GM19438 (cell line): ENCODE results near the gene SLC19A2.

Source experiments
- ATAC-seq: cut with Tn5 transposase; IDR thresholded peaks from one replicate; pipeline ENCODE4 v1.9.1; 2021; ENCODE audit warnings: low read depth; ENCODE audit not compliant: unreplicated experiment

SLC19A2 gene

DNA sequence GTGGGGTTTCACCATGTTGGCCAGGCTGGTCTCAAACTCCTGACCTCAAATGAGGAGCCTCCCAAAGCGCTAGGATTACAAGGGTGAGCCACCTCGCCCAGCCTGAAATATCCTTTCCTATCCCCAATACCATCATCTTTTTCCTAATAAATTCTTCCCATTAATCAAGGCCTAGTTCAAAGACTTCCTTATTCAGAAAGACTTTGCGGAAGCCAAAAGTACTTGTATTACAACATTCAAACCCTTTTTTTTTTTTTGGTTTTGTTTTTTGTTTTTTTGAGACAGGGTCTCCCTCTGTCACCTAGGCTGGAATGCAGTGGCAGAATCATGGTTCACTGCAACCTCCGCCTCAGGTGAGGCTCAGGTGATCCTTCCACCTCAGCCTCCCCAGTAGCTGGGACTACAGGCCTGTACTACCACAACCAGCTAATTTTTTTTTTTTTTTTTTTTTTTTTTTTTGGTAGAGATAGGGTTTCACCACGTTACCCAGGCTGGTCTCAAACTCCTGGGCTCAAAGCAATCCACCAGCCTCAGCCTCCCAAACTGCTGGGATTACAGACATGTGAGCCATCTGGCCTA lies 7.6 kb downstream of the SLC19A2 start:
- ATAC-seq = no peak

DNA sequence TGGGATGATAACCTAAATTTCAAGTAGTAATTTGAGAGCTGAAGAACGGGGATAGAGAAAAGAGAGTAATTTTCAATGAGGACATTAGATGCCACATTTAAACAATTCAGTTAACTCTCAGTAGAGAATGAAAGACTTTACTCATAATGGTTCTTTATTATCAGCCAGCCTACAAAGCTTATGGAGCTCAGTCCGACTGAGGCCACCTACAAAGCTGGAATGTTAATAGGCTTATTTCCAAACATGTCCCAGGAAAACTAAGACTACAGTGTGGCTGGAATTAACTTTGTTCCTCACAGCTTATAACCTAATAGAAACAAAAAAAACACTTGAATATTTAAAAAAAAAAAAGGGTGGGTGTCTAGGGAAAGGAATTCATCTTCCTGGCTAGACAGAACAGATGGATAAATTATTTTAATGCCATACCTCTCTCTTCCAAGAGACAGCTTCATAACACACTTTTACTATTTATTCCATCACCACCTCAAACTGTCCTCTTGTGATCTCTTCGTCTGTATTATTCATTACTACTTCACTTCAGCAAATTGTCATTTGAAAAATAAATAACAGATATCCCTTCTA lies 9.8 kb downstream of the SLC19A2 start:
- no peak for ATAC-seq

DNA sequence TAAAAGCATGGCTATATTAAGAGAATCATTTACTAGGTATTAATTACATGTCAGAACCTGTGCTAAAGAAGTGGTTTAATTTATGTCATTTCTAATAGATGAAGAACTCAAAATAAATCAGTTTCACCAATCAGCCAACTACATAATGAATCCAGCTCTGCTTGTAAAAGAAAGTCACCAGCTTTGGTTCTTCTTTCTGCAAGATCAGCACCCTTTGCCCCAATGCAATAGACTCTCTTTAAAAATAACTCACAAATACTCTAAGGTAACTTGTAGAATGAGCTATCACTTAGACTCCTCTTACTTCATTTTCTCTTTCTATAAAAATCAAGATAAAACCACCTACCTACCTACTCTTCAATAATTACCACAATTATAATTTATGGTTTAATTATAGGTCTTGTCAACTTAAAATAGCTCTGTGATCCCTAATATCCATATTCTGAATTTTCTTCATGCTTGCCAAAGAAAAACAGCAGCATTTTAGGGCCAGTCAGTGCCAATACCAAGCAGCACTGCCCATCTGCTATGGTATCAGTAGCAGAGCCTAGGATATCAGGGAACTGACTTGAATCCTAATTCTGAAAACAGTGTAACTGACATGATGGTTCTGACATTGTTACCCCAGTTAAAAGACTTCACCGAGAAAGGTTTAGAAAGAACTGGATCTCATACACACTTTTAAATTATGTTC lies 11.3 kb downstream of the SLC19A2 start:
- ATAC-seq = no peak

DNA sequence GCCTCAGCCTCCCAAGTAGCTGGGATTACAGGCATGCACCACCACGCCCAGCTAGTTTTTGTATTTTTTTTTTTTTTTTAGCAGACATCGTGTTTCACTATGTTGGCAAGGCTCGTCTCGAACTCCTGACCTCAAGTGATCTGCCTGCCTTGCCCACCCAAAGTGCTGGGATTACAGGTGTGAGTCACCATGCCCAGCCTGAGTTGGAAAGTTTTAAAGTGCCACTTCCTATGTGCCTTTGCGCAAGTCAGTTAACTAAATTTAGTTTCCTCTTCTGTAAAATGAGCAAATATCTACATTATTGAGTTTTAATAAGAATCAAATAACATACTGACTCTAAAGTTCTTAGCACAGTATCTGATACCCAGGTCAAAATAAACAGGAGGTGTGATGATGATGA lies 12.4 kb downstream of the SLC19A2 start:
- ATAC-seq = no peak

DNA sequence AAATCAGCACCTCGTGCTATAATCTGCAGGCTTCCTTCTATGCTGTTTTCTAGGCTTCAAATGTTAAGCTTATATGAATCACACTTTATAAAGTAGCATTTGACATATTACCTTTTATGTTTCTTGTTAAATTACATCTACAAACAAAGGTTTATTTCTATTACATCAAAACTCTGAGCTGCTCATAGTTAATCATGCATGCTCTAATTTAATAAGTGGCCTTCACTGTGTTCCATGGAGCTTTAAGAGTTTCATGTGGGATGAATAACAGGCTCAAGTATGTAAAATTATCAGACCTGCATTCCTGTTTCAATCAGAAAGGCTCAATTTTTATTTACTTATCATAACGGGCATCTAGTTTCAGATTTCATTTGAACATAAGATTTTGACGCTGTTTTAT lies 13.0 kb downstream of the SLC19A2 start:
- no peak for ATAC-seq

DNA sequence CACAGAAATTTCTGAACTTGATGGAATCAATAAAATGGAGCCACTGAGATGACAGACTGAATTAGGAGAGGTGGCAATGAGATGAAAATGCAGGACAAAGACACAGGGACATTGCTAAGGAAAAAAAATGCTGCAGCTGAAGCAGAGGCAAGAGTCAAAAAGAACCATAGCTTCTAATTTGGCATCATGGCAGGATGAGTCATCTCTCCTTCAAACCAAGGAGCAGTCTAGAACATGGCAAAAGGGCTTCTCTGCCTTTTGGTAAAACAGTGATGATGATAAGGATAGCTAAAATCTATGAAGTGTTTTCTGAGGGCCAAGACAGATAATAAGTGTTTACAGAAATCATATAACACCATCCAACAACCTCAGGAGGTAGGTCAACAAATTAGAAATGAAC lies 16.8 kb downstream of the SLC19A2 start:
- ATAC-seq = no peak

DNA sequence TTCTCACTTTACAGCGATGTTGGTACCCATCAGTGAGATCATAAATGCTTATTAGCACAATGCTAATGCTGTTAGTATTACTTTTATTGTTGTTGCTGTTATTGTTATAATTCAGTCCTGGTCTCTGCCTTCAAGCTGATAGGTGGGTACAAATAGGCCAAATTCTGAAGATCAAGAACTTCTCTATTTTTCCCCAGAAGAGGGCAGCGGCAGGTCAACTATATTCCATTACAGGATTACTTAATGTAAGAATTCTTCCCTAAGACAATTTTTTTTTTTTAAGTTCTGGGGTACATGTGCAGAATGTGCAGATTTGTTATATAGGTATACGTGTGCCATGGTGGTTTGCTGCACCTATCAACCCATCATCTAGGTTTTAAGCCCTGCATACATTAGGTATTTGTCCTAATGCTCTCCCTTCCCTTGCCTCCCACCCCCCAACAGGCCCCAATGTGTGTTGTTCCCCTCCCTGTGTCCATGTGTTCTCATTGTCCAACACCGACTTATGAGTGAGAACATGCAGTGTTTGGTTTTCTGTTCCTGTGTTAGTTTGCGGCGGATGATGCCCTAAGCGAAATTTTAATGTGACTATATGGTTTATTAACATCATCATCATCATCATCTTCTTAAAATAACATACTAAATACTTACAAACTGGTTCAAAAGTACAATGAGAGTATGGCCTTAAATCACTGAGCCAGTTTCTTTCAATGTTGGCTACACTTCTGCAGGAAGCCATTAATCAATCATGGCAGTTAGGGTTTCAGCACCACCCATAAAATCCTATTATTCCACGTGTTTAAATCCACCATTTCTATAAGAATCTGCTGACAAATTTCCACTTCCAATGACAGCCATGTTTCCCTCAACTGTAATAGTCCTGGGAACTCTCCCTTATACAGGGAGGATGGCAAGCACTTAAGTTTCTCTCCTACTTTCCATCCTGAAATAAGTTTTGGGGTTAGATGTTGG lies 19.2 kb downstream of the SLC19A2 start:
- ATAC-seq = no peak

DNA sequence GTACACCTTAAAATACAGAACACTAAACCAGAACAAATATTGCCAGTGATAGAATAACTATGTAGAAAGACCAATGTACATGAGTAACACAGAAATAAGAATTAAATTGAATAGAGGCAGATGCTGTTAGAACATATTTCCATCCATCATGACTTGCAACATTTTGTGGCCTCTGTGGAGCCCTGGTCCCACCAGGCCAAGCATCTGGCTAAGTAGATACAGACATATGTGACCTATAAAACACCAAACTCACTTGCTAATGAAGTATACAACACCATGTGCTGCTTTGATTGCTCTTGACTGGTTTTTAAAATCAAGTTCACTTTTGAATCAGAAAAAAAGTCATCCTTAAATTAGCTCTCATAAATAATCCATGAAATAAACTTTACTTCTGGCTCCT lies 20.5 kb downstream of the SLC19A2 start:
- ATAC-seq = no peak

DNA sequence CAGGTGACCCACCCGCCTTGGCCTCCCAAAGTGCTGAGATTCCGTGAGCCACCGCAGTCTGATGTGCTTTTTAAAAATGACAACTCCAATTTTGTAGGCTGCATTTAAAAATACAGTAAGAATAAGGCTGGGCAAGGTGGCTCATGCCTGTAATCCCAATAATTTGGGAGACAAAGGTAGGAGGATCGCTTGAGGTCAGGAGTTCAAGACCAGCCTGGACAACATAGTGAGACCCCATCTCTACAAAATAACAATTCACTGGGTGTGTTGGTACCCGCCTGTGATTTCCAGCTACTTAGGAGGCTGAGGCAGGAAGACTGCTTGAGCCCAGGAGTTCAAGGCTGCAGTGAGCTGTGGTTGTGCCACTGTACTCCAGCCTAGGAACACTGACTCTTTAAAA lies 23.4 kb downstream of the SLC19A2 start:
- ATAC-seq = no peak

DNA sequence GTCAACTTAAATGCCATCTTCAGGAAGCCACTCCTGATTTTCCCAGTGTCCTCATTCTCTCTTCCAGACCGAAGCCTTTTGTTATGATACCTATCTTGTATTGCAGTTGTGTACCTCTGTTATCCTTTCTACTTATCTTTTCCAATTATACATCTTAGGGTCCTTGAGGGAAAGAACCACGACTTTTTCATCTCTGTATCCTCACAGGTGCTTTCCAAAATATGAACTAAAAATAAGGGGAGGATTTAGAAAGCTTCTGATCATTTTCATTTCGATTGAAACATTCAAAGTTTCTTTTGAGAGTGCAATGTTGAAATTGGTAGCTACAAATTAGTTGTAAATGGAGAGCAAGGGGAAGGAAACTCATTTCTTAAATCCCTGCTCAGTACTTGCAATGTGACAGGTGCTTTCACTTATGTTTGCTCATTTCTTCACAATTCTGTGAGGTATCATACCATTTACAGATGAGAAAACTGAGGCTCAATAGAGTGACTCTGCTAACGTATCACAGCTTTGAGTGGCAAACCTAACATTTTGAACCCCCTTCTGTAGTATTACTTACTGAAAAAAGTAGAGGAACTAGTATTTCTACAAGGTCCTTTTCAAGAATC lies 24.2 kb downstream of the SLC19A2 start:
- ATAC-seq = no peak

DNA sequence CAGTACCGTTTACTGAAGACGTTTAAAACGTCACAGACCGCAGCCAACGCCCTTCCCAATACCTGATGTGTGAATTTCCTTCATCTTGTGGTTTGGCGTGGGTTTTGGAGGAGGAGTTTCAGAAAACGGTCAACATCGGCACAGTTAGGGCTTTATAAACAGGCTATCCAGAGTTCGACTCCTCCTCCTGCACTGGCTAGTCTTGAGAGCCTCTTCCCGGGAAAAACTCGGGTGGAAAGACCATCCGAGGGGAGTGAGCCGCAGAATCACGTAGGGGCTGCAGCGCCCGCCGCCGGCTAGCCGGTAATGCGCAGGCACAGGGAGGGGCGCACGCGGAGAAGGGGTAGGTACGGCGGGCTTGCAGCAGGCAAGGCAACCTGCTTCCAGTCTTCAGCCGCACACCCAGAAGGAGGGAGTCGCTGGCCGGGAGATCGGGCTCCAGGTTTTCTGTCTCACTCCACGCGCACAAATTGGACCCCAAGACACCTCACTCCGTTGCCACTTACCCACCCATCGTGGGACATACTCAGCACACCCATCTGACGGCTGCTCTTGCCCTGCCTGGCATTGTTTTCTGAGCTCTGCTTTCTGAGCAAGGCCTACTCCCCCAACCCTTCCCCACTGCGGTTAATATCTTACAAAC lies 25.4 kb downstream of the SLC19A2 start:
- no peak for ATAC-seq

DNA sequence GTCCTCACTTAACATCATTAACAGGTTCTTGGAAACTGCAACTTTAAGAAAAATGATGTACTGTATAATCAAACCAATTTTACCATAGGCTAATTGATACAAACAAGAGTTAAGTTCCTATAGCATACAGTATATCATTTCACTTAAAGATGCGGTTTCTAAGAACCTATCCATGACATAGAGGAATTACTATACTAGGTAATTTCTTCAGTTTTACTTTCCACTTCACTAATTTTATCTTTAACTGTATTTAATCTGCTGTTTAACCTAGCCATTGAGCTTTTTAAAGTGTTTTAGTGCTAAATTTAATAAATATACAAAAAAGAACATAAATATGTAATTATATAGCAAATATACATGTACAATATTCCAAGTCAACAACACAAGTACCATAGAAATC lies 28.3 kb downstream of the SLC19A2 start:
- no peak for ATAC-seq

DNA sequence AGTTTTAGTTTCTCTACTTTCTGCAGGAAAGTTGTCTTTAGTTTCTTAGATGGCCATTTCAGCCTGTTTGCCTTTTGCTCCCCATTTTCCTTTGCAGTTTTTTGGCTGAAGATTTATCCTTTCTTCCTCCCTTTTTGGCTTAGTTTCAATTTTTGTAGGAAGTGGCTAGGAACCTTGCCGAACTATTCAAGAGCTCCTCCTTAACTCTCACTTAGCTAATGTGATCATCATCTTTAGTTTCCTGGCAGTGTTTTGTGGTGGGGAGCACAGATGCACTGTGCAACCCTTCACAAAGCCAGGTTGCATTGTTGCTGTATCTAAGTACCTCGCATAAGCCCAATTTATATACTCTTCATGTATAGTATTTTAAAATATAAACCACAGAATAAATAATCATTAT lies 29.7 kb downstream of the SLC19A2 start:
- ATAC-seq = no peak

DNA sequence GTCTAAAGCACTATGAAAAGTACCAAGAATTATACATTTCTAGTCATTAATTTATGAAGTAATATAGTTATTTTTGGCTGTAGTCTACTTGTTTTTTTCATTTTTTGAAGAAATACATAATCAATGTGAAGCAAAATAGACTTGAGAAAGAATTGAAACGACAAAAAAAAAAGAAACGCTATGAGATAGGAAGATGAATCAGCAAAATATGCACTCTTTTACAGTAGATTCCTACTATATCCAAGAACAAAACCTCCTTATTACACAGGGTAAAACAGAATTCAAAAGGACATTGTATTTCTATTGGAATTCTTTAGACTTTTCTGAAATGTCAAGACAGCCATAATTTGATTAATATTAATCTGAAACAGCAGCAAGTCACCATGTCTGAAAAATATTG lies 32.8 kb downstream of the SLC19A2 start:
- ATAC-seq = no peak

DNA sequence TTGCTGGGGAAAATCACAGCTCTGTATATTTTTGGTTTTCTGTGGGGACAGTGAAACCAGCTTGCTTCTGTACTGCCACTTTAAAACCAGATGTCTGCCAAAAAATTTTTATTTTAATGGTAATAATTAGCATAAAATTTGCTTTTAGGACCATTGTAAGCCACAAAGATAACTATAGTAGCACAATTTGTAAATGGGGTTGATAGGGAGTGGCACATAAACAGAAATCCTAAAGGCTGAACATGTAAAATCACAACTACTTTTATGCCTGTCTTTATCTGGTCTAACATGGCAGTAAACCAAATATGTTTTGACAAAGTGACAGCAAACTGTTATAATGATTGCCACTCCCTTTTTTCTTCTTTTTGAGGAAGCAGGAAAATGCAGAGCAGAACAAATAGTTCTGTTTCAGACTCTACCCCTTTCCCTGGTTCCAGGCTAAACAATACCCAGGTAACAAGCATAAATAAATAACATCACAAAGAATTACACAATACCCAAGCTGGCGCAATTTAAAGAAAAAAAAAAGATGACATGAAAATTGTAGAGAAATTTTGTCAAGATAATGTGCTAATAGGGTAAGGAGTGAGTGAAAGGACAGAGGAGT lies 34.4 kb downstream of the SLC19A2 start:
- no peak for ATAC-seq

DNA sequence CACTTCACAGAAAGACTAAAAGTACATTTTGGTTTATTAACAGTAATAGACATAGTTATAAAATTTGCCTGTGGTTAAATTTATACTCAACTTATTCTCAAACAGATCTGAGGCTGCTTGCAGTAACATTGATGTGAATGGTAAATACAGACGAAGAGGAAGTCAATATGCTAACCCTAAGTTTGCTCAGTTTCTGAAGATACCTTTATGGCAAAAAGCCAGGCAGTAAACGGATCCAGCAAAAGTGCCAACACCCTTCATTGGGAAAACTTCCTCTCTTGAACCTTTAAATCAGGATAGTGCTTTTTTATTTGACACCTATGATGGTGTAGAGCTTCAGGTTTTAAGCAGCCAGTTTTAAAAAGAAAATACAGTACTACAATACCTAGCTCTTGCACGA lies 41.8 kb downstream of the SLC19A2 start:
- ATAC-seq = no peak

DNA sequence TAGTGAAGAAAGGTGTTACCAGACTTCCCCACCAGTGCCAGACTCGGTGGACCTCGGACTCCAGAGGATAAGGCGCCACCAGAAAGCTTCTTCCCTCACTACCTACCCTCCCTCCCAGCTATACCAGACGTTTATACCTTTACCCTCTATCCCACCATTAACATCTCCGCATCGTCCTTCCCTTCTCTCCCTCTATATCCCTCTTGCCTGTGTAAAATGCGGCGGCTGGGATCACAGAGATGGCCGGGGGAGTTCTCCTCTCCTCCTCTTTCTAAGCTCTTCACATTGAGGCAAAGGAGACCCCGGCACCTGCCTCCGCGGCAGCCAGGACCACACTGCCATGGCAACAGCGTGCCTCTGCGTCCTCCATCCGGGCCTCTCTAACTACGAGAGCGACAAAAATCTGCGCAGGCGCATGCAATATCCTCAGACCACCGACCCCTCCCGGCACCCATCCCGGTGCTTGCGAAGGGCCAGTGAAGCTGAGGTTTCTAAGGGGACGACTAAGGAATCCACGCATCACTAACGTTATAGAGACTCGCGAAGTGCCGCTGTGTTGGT lies 58.6 kb downstream of the SLC19A2 start, which contains the start of gene CCDC181:
TSS of gene CCDC181 (minus strand) at position 394 of the 561 bp plus-strand sequence. CDS start 2,547 bp downstream, outside the sequence.
- peak; percentile 60 for ATAC-seq

DNA sequence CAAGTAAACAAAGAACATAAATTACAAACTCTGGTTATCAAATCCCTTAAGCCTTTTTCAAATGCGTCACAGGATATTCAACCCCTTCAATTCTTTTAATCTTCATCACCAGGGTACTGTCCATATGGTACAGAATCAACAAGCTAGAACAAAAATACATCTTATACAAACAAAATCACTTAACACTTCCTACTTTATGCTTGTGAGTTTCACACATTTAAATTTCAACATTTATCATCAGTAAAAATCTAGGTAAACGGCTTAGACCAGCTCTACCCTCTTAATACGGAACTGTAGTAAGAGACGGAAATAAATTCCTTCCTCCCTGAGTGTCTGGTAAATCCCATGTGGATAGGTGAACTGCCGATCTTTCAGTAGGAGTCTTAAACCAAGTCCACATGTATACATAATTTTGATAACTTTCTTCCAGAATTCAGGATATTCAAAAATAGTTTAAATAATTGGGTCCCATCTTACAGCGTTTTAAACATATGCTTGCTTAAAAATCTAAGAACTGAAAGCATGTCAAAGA lies 59.5 kb downstream of the SLC19A2 start:
- ATAC-seq = no peak

DNA sequence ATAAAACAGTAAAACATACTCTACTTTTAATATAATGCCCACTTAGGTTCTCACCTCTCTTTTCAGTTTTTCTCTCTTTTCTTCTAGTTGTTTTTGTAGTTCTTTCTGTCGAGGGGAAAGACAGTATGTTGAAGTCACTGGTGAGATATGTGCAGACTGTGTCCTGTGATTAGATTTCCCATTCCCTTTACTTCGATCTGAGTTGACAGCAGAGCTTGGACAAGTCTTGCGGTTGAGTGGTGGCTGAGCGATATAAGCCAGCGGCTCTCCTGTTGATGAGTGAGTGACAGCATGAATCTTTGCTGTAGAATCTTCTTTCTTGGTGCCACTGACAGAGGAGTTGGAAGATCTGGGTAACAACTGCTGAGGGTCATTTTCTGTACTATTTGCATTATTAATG lies 64.4 kb downstream of the SLC19A2 start:
- ATAC-seq = no peak
